B cell (primary cell): ENCODE measurements around the gene RTN4RL1. TPM values are rescaled to one million over a fixed set of nuclear protein-coding genes. Genes with fewer than 3 reads are reported as not detected.

Source experiments
- ATAC-seq: fragments of 200-7000 bp; cut with Tn5 transposase; one replicate; pipeline ENCODE4 v1.10.0; 2021; ENCODE audit warnings: low read depth, mild to moderate bottlenecking, moderate number of reproducible peaks, moderate library complexity
- CTCF ChIA-PET: fragments of 350-600 bp; sonication (Branson Sonifier 250); formaldehyde crosslinking; loops from one replicate; lab custom pipeline; 2021; ENCODE audit warnings: antibody characterized with exemption, inconsistent platforms; lab: Charles Lee
- POLR2A ChIA-PET: fragments of 350-600 bp; sonication (Branson Sonifier 250); formaldehyde crosslinking; loops from one replicate; lab custom pipeline; 2021; ENCODE audit warnings: antibody characterized with exemption; lab: Charles Lee
- DNase-seq: peaks from one replicate; pipeline ENCODE4 v3.0.0; 2013
- H2AFZ ChIP-seq: 2 replicates; pipeline ENCODE4 v1.6.1; 2012; ENCODE audit warnings: mild to moderate bottlenecking, low read depth, low read length; ENCODE audit not compliant: insufficient read depth, poor library complexity, severe bottlenecking
- H3K27ac ChIP-seq, 2 donors: 1 replicate in 1 of 2; 2 replicates in 1 of 2; pipeline ENCODE4 v1.5.1; 2012 to 2013; ENCODE audit warnings: low read length in 2 of 2, mild to moderate bottlenecking in 2 of 2, moderate library complexity in 1 of 2
- H3K27me3 ChIP-seq, 4 experiments: fragments of 200-600 bp in 1 of 4; sonication (generic) in 1 of 4; replicated peaks in 1 of 4; 1 replicate in 2 of 4; 2 replicates in 2 of 4; pipeline versions ENCODE4 v1.6.1 to v1.7.0; 2013 to 2016; ENCODE audit warnings: low read length in 3 of 4, mild to moderate bottlenecking in 2 of 4, mixed read lengths in 1 of 4, moderate library complexity in 1 of 4; ENCODE audit not compliant: insufficient read depth in 4 of 4, control insufficient read depth in 3 of 4; ENCODE audit errors: control extremely low read depth in 1 of 4
- H3K36me3 ChIP-seq, 2 experiments: replicated peaks in 1 of 2; 1 replicate in 1 of 2; 2 replicates in 1 of 2; pipeline versions ENCODE4 v1.6.1 to v1.7.1; 2013; ENCODE audit warnings: low read length in 1 of 2; ENCODE audit not compliant: insufficient read depth in 2 of 2, control insufficient read depth in 1 of 2; ENCODE audit errors: control extremely low read depth in 1 of 2, extremely low read depth in 1 of 2
- H3K4me1 ChIP-seq, 2 donors: fragments of 200-600 bp in 1 of 2; sonication (generic) in 1 of 2; 1 replicate in 1 of 2; 2 replicates in 1 of 2; pipeline versions ENCODE4 v1.5.1 to v1.6.1; 2013 to 2017; ENCODE audit warnings: low read length in 2 of 2; ENCODE audit not compliant: control insufficient read depth in 2 of 2, insufficient read depth in 2 of 2
- H3K4me2 ChIP-seq: replicated peaks from 2 replicates; pipeline ENCODE3; 2012; ENCODE audit warnings: mild to moderate bottlenecking, low read depth, low read length; ENCODE audit not compliant: poor library complexity, severe bottlenecking
- H3K4me3 ChIP-seq, 5 experiments: fragments of 200-600 bp in 1 of 5; sonication (generic) in 1 of 5; 1 replicate in 3 of 5; 2 replicates in 2 of 5; pipeline versions ENCODE4 v1.5.1 to v1.7.0; 2011 to 2016; ENCODE audit warnings: low read length in 4 of 5, mild to moderate bottlenecking in 4 of 5, low read depth in 2 of 5, control low read depth in 1 of 5, moderate library complexity in 1 of 5; ENCODE audit not compliant: insufficient read depth in 1 of 5; ENCODE audit errors: control extremely low read depth in 1 of 5, extremely low read depth in 1 of 5
- H3K79me2 ChIP-seq: fragments of 200-600 bp; sonication (generic); one replicate; pipeline ENCODE4 v1.6.0; 2016; ENCODE audit warnings: low read length; ENCODE audit not compliant: control insufficient read depth, insufficient read depth
- H3K9ac ChIP-seq: fragments of 200-600 bp; sonication (generic); 2 replicates; pipeline ENCODE4 v1.6.1; 2017; ENCODE audit warnings: mild to moderate bottlenecking, low read length, moderate library complexity
- H3K9me3 ChIP-seq, 3 donors: one replicate each; pipeline versions ENCODE4 v1.6.1 to v1.7.1; 2013; ENCODE audit warnings: low read length in 2 of 3; ENCODE audit not compliant: control insufficient read depth in 2 of 3, insufficient read depth in 1 of 3; ENCODE audit errors: control extremely low read depth in 1 of 3
- H4K20me1 ChIP-seq: 2 replicates; pipeline ENCODE4 v1.6.0; 2012; ENCODE audit warnings: mild to moderate bottlenecking, low read length; ENCODE audit not compliant: insufficient read depth, control insufficient read depth, poor library complexity, severe bottlenecking
- H3K27ac Mint-ChIP-seq: one replicate; pipeline ENCODE4 v1.8.0; 2021; ENCODE audit warnings: mixed read lengths
- H3K27me3 Mint-ChIP-seq: one replicate; pipeline ENCODE4 v1.8.0; 2021; ENCODE audit warnings: mixed read lengths
- H3K4me1 Mint-ChIP-seq: one replicate; pipeline ENCODE4 v1.8.0; 2021; ENCODE audit warnings: mixed read lengths
- H3K4me3 Mint-ChIP-seq: one replicate; pipeline ENCODE4 v1.8.0; 2021; ENCODE audit warnings: mixed read lengths
- H3K9me3 Mint-ChIP-seq: one replicate; pipeline ENCODE4 v1.8.0; 2022; ENCODE audit warnings: mixed read lengths; ENCODE audit not compliant: insufficient read depth
- EZH2 ChIP-seq: IDR thresholded peaks from 2 replicates; pipeline ENCODE4 v1.6.1; 2012; ENCODE audit warnings: borderline replicate concordance, low read depth, mild to moderate bottlenecking, moderate library complexity, low read length; ENCODE audit not compliant: insufficient read depth, poor library complexity, severe bottlenecking
- WGBS: methylation state at CpG from one replicate; pipeline ENCODE4 v1.1.5; 2013; ENCODE audit warnings: missing lambda C conversion rate; ENCODE audit not compliant: insufficient coverage; 5-methylcytosine and 5-hydroxymethylcytosine counted together
- intact Hi-C: fragments of 100-400 bp; cut with micrococcal nuclease; formaldehyde crosslinking; loops from one replicate; pipeline ENCODE4 v1.10.0; 2022
- polyA plus RNA-seq: library from polyadenylated mRNA; depleted of rRNA; stranded (reverse); fragments of >200 nt; gene quantifications from 2 replicates; pipeline ENCODE4 v1.2.3, GENCODE V29; 2012
- total RNA-seq, 2 donors: library from RNA; stranded (reverse); fragments of 120-200 nt in 1 of 2; gene quantifications; 1 replicate in 1 of 2; 2 replicates in 1 of 2; pipeline versions ENCODE4 v1.2.3 to v1.2.4, GENCODE V29; 2013 to 2022
- TF ChIP-seq, protein P1 (sequence below): fragments of 200-600 bp; IDR thresholded peaks from one replicate; pipeline ENCODE4 v1.8.0; 2022; ENCODE audit warnings: antibody characterized with exemption, mild to moderate bottlenecking

Gene RTN4RL1
- total and polyA plus RNA-seq, 2 donors (not counting 1 experiment from before 2014, with no cell fraction given) = 0.03 to 0.07 TPM

DNA sequence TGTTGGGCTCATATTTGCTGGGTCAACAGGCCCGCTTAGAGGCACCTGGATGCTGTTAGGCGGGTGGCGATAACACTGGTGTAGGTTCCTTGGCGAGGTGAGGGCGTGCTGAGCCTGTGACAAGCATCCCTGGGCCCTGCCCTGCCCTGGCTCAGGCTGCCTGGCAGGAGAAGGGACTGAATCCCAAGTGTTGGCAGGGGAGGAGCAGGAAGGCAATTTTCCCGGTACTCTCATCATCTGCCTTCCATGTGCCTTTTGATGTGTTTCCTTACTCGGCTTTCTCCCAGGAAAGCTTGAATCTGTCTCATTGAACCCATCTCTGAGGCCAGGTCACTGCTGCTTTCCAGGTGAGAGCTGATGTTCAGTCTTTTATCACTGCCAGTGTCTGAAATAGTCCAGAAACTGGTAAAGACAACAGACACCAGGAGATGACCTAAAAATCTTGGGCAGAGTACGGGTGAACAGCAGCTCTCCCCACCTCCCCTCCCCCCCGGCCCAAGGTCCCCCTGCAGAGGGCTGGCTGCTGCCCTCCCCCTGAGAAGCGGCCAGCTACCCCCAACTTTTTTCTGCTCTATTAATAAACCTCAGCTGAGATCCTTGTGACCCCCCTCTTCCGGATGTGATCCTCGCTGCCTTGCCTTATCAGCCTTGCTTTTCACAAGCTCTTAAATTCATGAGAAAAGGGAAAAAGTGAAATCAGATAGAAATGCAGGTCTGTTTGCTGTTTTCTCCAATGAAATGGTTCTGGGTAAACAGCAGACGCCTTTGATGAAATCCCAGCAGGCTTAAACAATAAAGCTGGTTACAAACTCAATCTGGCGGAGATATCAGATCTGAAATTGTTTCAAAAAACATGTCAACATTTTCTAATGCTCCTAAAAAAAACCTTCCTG is 29.0 kb downstream of the RTN4RL1 start:
- CTCF ChIA-PET = no interaction called here
- DNase-seq (no peak), ATAC-seq (no peak)
- peaks cover 0 to 6% (median 0%) of the 10 kb centered on the region in 3 donors for H3K9me3 ChIP-seq
- Mint-ChIP-seq H3K4me1 (peaks cover 5% of the 10 kb centered on the region), H3K27ac (no peak overlapping the region), H3K27me3 (peaks cover 40% of the 10 kb centered on the region), H3K9me3 (no peaks in the 10 kb centered on the region), H3K4me3 (no peak overlapping the region)
- H3K4me3 ChIP-seq = no peak overlapping the region
- no peaks in the 10 kb centered on the region for H4K20me1 ChIP-seq
- POLR2A ChIA-PET = no interaction called here
- intact Hi-C loops = no loop called here
- 92% methylated on average over 12 of the region's 14 CpGs for WGBS
- H3K9ac ChIP-seq = no peak overlapping the region
- H3K79me2 ChIP-seq = no peaks in the 10 kb centered on the region
- H3K27ac ChIP-seq = no peak overlapping the region
- H2AFZ ChIP-seq = no peak overlapping the region
- TF ChIP-seq, protein P1, sequence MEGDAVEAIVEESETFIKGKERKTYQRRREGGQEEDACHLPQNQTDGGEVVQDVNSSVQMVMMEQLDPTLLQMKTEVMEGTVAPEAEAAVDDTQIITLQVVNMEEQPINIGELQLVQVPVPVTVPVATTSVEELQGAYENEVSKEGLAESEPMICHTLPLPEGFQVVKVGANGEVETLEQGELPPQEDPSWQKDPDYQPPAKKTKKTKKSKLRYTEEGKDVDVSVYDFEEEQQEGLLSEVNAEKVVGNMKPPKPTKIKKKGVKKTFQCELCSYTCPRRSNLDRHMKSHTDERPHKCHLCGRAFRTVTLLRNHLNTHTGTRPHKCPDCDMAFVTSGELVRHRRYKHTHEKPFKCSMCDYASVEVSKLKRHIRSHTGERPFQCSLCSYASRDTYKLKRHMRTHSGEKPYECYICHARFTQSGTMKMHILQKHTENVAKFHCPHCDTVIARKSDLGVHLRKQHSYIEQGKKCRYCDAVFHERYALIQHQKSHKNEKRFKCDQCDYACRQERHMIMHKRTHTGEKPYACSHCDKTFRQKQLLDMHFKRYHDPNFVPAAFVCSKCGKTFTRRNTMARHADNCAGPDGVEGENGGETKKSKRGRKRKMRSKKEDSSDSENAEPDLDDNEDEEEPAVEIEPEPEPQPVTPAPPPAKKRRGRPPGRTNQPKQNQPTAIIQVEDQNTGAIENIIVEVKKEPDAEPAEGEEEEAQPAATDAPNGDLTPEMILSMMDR = no peak
- no peak overlapping the region for H3K4me2 ChIP-seq
- H3K27me3 ChIP-seq = peaks cover 0 to 26% (median 7%) of the 10 kb centered on the region in 4 experiments
- no peaks in the 10 kb centered on the region for H3K36me3 ChIP-seq
- H3K4me1 ChIP-seq = no peaks in the 10 kb centered on the region

DNA sequence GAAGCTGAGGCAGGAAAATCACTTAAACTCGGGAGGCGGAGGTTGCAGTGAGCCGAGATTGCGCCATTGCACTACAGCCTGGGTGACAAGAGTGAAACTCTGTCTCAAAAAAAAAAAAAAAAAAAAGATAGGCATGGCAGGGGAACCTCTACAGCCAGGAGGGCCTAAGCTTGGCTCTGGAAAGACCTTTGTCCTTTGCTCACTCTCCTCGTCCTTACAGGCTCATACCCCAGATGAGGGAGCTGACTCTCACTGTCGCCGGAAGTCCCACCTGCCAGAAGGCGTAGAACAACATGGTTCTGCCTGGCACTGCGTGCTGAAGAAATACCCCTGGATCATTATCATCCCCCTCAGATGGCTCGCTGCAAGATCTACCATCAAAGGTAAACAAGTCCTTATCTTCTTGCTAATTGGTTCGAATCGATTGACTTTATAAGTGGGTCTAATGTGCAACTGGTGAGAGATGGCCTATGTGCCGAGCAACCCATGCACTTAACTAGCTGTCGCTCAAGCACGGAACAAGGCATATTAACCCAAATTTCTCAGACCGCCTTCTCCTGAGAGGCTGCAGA is 29.7 kb downstream of the RTN4RL1 start:
- Mint-ChIP-seq H3K4me1 (peaks cover 5% of the 10 kb centered on the region), H3K4me3 (no peak overlapping the region), H3K9me3 (no peaks in the 10 kb centered on the region), H3K27ac (no peak overlapping the region), H3K27me3 (peaks cover 48% of the 10 kb centered on the region)
- no peak overlapping the region for H2AFZ ChIP-seq
- H3K27ac ChIP-seq = no peak overlapping the region
- H3K4me3 ChIP-seq = no peak overlapping the region
- H3K9me3 ChIP-seq = peaks cover 0 to 3% (median 0%) of the 10 kb centered on the region in 3 donors
- H3K27me3 ChIP-seq = peaks cover 0 to 27% (median 7%) of the 10 kb centered on the region in 4 experiments
- H3K9ac ChIP-seq = no peak overlapping the region
- WGBS = 100% methylated on average over 11 of the region's 16 CpGs
- ChIA-PET CTCF (no interaction called here), POLR2A (no interaction called here)
- H3K4me2 ChIP-seq = no peak overlapping the region
- intact Hi-C loops = no loop called here
- DNase-seq (no peak), ATAC-seq (no peak)
- TF ChIP-seq EZH2 = no peak
- TF ChIP-seq, protein P1 = no peak
- H4K20me1 ChIP-seq = no peaks in the 10 kb centered on the region
- H3K4me1 ChIP-seq = no peaks in the 10 kb centered on the region
- no peaks in the 10 kb centered on the region for H3K79me2 ChIP-seq
- no peaks in the 10 kb centered on the region for H3K36me3 ChIP-seq
